HepG2 (cell line): ENCODE results near the gene NDRG3. TPM values are rescaled to one million over a fixed set of nuclear protein-coding genes. Genes with fewer than 3 reads are reported as not detected.

Source experiments
- AGO1 ChIP-seq: fragments of 200-400 bp; formaldehyde crosslinking; IDR thresholded peaks from 2 replicates; pipeline ENCODE4 v1.6.1; 2017; ENCODE audit warnings: mild to moderate bottlenecking, low read depth, low read length, moderate library complexity; ENCODE audit not compliant: poor library complexity, severe bottlenecking
- FOXO1 ChIP-seq: sonication (generic); formaldehyde crosslinking; IDR thresholded peaks from 2 replicates; pipeline ENCODE4 v1.4.0; 2020; ENCODE audit warnings: missing genetic modification reagents
- HDAC2 ChIP-seq: sonication (generic); formaldehyde crosslinking; IDR thresholded peaks from 2 replicates; pipeline ENCODE4 v1.4.0; 2020; ENCODE audit warnings: missing genetic modification reagents
- HHEX ChIP-seq: IDR thresholded peaks from 2 replicates; pipeline ENCODE4 v1.6.1; 2016; ENCODE audit warnings: control low read depth
- MIER3 ChIP-seq: IDR thresholded peaks from 2 replicates; pipeline ENCODE4 v1.6.1; 2016; ENCODE audit warnings: missing compliant biosample characterization, borderline replicate concordance
- PCBP2 ChIP-seq: fragments of 200-400 bp; formaldehyde crosslinking; optimal IDR thresholded peaks from 2 replicates; pipeline ENCODE3; 2018; ENCODE audit warnings: low read length, low read depth; ENCODE audit not compliant: poor library complexity, severe bottlenecking
- SAP130 ChIP-seq: IDR thresholded peaks from 2 replicates; pipeline ENCODE4 v1.6.1; 2016; ENCODE audit warnings: low read depth
- TARDBP ChIP-seq: sonication (generic); formaldehyde crosslinking; IDR thresholded peaks from 2 replicates; pipeline ENCODE4 v1.8.0; 2022; ENCODE audit warnings: mild to moderate bottlenecking, missing genetic modification reagents
- ZIK1 ChIP-seq: sonication (generic); formaldehyde crosslinking; IDR thresholded peaks from 2 replicates; pipeline ENCODE4 v1.5.0; 2020; ENCODE audit warnings: mild to moderate bottlenecking, low read depth, missing genetic modification reagents, borderline replicate concordance
- ZNF317 ChIP-seq: sonication (generic); formaldehyde crosslinking; IDR thresholded peaks from 2 replicates; pipeline ENCODE4 v1.5.0; 2020; ENCODE audit warnings: mild to moderate bottlenecking, missing genetic modification reagents
- ZNF354B ChIP-seq: sonication (generic); formaldehyde crosslinking; IDR thresholded peaks from 2 replicates; pipeline ENCODE4 v1.8.0; 2022; ENCODE audit warnings: mild to moderate bottlenecking, missing genetic modification reagents
- ZNF558 ChIP-seq: sonication (generic); formaldehyde crosslinking; IDR thresholded peaks from 2 replicates; pipeline ENCODE4 v1.9.0; 2022; ENCODE audit warnings: mild to moderate bottlenecking, missing genetic modification reagents, borderline replicate concordance
- polyA plus RNA-seq, 8 experiments: library from polyadenylated mRNA; depleted of rRNA in 3 of 8; stranded (reverse) in 7 of 8; unstranded in 1 of 8; fragments of >200 nt; fragmentation: Illumina TruSeq in 4 of 8; extraction: Trizol in 4 of 8; gene quantifications; 2 replicates each; pipeline versions ENCODE4 v1.2.1 to v1.2.3, GENCODE V29; 2011 to 2016; ENCODE audit warnings: low read depth in 4 of 8, missing spikeins in 1 of 8, mixed read lengths in 1 of 8; ENCODE audit not compliant: insufficient read depth in 1 of 8
- total RNA-seq, 5 experiments: library from RNA; depleted of rRNA; stranded (reverse); fragments of >200 nt; fragmentation: Illumina TruSeq; extraction: Trizol; gene quantifications; 2 replicates each; pipeline ENCODE4 v1.2.3, GENCODE V29; 2016; ENCODE audit warnings: low read depth in 1 of 5
- TF ChIP-seq, protein P1 (sequence below): IDR thresholded peaks from 2 replicates; pipeline ENCODE4 v1.6.1; 2012; ENCODE audit warnings: low read length, improper control_type of control experiment
- TF ChIP-seq, protein P2 (sequence below): sonication (generic); formaldehyde crosslinking; IDR thresholded peaks from one replicate; pipeline ENCODE4 v1.5.1; 2020; ENCODE audit warnings: mild to moderate bottlenecking, missing genetic modification reagents; ENCODE audit errors: not compliant biosample characterization
- TF ChIP-seq, protein P3 (sequence below): sonication (generic); formaldehyde crosslinking; IDR thresholded peaks from 2 replicates; pipeline ENCODE4 v1.5.1; 2020; ENCODE audit warnings: missing genetic modification reagents, mild to moderate bottlenecking, borderline replicate concordance

NDRG3 gene
- total and polyA plus RNA-seq, 2 of the 13 experiments (the other 11 are each of a cell fraction or from before 2014, with no cell fraction given) = 36.0 to 40.5 TPM

DNA sequence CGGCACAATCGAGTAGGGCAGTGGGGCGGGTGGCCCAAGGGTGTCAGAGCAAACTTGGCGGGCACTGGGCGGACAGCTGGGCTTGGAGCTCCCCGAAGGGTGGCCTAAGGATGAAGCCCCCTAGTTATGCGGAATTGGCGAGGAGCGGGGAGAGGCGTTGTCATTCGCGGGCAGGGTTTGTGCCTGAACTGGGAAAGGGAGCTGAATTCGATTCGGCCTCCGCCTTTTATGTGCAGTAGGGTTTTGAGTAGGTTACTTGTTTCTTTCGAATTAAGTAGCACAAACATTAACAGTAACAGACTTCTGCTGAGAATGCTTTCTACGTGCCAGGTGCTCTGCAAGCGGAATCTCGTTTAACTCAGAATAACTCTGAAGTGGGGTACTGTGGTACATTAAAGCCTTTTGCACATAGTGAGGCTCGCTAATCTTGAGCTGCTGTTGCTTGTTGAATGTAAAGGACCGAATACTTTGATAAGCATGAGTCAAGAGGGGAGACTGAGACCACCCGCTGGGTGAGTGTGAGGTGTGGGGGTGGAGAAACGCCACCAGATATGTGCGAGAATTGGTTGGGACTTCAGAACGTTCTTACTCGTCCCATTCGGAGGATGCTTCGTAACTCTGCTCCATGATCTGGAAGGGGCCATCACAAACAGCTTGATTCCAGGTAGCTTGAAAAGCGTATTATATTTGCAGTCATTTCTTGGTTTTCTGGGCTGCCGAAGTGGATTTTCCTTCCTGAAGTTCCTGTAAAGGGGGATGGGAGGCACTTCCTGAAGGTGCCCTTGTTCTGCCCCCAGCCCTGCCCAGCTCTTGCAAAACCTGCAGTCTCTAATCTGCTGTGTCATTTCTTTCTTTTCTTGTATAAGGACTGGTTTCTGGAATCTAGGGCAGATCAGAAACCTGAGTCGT is 139.5 kb downstream of the NDRG3 start (continued):
- TF ChIP-seq ZNF317 = no peak
- no peak for TF ChIP-seq TARDBP
- TF ChIP-seq, protein P1, sequence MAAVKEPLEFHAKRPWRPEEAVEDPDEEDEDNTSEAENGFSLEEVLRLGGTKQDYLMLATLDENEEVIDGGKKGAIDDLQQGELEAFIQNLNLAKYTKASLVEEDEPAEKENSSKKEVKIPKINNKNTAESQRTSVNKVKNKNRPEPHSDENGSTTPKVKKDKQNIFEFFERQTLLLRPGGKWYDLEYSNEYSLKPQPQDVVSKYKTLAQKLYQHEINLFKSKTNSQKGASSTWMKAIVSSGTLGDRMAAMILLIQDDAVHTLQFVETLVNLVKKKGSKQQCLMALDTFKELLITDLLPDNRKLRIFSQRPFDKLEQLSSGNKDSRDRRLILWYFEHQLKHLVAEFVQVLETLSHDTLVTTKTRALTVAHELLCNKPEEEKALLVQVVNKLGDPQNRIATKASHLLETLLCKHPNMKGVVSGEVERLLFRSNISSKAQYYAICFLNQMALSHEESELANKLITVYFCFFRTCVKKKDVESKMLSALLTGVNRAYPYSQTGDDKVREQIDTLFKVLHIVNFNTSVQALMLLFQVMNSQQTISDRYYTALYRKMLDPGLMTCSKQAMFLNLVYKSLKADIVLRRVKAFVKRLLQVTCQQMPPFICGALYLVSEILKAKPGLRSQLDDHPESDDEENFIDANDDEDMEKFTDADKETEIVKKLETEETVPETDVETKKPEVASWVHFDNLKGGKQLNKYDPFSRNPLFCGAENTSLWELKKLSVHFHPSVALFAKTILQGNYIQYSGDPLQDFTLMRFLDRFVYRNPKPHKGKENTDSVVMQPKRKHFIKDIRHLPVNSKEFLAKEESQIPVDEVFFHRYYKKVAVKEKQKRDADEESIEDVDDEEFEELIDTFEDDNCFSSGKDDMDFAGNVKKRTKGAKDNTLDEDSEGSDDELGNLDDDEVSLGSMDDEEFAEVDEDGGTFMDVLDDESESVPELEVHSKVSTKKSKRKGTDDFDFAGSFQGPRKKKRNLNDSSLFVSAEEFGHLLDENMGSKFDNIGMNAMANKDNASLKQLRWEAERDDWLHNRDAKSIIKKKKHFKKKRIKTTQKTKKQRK = no peak
- TF ChIP-seq MIER3 = peak; percentile 19; the same call in 1 of the 2 replicates
- 0 out of 2 replicates have a peak, but pooled peaks have one; percentile 5 for TF ChIP-seq HHEX (CRISPR knock-in tag)
- TF ChIP-seq SAP130 (CRISPR knock-in tag) = peak; percentile 76
- TF ChIP-seq ZNF354B (CRISPR knock-in tag) = no peak
- TF ChIP-seq ZIK1 = no peak
- TF ChIP-seq, protein P2, sequence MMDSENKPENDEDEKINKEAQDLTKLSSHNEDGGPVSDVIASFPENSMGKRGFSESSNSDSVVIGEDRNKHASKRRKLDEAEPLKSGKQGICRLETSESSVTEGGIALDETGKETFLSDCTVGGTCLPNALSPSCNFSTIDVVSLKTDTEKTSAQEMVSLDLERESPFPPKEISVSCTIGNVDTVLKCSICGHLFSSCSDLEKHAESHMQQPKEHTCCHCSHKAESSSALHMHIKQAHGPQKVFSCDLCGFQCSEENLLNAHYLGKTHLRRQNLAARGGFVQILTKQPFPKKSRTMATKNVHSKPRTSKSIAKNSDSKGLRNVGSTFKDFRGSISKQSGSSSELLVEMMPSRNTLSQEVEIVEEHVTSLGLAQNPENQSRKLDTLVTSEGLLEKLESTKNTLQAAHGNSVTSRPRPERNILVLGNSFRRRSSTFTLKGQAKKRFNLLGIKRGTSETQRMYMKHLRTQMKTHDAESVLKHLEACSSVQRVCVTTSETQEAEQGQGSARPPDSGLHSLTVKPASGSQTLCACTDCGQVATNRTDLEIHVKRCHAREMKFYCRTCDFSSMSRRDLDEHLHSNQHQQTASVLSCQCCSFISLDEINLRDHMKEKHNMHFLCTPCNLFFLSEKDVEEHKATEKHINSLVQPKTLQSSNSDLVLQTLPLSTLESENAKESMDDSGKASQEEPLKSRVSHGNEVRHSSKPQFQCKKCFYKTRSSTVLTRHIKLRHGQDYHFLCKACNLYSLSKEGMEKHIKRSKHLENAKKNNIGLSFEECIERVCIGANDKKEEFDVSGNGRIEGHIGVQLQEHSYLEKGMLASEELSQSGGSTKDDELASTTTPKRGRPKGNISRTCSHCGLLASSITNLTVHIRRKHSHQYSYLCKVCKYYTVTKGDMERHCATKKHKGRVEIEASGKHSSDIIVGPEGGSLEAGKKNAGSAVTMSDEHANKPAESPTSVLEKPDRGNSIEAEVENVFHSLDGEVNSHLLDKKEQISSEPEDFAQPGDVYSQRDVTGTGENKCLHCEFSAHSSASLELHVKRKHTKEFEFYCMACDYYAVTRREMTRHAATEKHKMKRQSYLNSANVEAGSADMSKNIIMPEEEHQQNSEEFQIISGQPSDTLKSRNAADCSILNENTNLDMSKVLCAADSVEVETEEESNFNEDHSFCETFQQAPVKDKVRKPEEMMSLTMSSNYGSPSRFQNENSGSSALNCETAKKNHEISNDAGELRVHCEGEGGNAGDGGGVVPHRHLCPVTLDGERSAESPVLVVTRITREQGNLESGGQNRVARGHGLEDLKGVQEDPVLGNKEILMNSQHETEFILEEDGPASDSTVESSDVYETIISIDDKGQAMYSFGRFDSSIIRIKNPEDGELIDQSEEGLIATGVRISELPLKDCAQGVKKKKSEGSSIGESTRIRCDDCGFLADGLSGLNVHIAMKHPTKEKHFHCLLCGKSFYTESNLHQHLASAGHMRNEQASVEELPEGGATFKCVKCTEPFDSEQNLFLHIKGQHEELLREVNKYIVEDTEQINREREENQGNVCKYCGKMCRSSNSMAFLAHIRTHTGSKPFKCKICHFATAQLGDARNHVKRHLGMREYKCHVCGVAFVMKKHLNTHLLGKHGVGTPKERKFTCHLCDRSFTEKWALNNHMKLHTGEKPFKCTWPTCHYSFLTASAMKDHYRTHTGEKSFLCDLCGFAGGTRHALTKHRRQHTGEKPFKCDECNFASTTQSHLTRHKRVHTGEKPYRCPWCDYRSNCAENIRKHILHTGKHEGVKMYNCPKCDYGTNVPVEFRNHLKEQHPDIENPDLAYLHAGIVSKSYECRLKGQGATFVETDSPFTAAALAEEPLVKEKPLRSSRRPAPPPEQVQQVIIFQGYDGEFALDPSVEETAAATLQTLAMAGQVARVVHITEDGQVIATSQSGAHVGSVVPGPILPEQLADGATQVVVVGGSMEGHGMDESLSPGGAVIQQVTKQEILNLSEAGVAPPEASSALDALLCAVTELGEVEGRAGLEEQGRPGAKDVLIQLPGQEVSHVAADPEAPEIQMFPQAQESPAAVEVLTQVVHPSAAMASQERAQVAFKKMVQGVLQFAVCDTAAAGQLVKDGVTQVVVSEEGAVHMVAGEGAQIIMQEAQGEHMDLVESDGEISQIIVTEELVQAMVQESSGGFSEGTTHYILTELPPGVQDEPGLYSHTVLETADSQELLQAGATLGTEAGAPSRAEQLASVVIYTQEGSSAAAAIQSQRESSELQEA = no peak
- TF ChIP-seq HDAC2 (CRISPR knock-in tag) = no peak
- no peak for TF ChIP-seq FOXO1 (CRISPR knock-in tag)
- TF ChIP-seq ZNF558 (CRISPR knock-in tag) = no peak
- TF ChIP-seq PCBP2 = no peak
- TF ChIP-seq AGO1 = no peak
- TF ChIP-seq, protein P3, sequence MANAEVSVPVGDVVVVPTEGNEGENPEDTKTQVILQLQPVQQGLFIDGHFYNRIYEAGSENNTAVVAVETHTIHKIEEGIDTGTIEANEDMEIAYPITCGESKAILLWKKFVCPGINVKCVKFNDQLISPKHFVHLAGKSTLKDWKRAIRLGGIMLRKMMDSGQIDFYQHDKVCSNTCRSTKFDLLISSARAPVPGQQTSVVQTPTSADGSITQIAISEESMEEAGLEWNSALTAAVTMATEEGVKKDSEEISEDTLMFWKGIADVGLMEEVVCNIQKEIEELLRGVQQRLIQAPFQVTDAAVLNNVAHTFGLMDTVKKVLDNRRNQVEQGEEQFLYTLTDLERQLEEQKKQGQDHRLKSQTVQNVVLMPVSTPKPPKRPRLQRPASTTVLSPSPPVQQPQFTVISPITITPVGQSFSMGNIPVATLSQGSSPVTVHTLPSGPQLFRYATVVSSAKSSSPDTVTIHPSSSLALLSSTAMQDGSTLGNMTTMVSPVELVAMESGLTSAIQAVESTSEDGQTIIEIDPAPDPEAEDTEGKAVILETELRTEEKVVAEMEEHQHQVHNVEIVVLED (CRISPR knock-in tag) = no peak
